HCT116 (cell line): ENCODE results near the gene UBE2J2. TPM values are rescaled to one million over a fixed set of nuclear protein-coding genes. Genes with fewer than 3 reads are reported as not detected.

ENCODE experiments used
- ATAC-seq: fragments of 200-7000 bp; cut with Tn5 transposase; 2 replicates; pipeline ENCODE4 v1.9.1; 2020; ENCODE audit warnings: mild to moderate bottlenecking, moderate library complexity
- BruUV-seq: library from RNA; stranded (reverse); fragments of 400-500 nt; replicated peaks from 2 replicates; lab custom pipeline; 2021; lab: Mats Ljungman, UMichigan
- CTCF ChIA-PET: fragments of 300-600 bp; sonication (Branson Sonifier 250); formaldehyde crosslinking; loops from one replicate; lab custom pipeline; 2021; ENCODE audit warnings: antibody characterized with exemption; lab: Charles Lee
- POLR2A ChIA-PET: fragments of 300-600, 350-600 bp; sonication (Branson Sonifier 250); formaldehyde crosslinking; loops from one replicate; lab custom pipeline; 2021; ENCODE audit warnings: antibody characterized with exemption; lab: Charles Lee
- RAD21 ChIA-PET, 2 experiments: fragments of 300-600 bp; sonication (Branson Sonifier 250); formaldehyde crosslinking; loops; one replicate each; lab custom pipeline; 2023; ENCODE audit warnings: low total read pairs in 2 of 2; ENCODE audit not compliant: uncharacterized antibody in 2 of 2, unreplicated experiment in 2 of 2, low non-redundant PET in 1 of 2; lab: Charles Lee
- DNase-seq: peaks from one replicate; pipeline ENCODE4 v3.0.0-alpha.2; 2010; ENCODE audit warnings: low read depth, low spot score
- H2AFZ ChIP-seq: fragments of 200-600 bp; shearing (Covaris generic), sonication (generic); 2 replicates; pipeline ENCODE4 v1.6.1; 2017; ENCODE audit warnings: low read depth, mixed run types, mixed read lengths, antibody characterized with exemption, low read length; ENCODE audit not compliant: poor library complexity, severe bottlenecking
- H3K27ac ChIP-seq: 2 replicates; pipeline ENCODE4 v1.5.1; 2012; ENCODE audit warnings: low read depth, low read length
- H3K27me3 ChIP-seq: fragments of 200-600 bp; sonication (generic); 2 replicates; pipeline ENCODE4 v1.6.1; 2016; ENCODE audit warnings: mixed run types, low read length, mixed read lengths; ENCODE audit not compliant: insufficient read depth
- H3K36me3 ChIP-seq, 2 experiments: fragments of 200-500 bp in 1 of 2; fragments of 200-600 bp in 1 of 2; sonication (Bioruptor generic) in 1 of 2; sonication (generic) in 1 of 2; 2 replicates each; pipeline versions ENCODE4 v1.5.1 to v1.6.1; 2014 to 2016; ENCODE audit warnings: low read length in 2 of 2, inconsistent platforms in 1 of 2, mixed read lengths in 1 of 2, mixed run types in 1 of 2; ENCODE audit not compliant: insufficient read depth in 2 of 2, control insufficient read depth in 1 of 2
- H3K4me1 ChIP-seq, 2 experiments: fragments of 200-600 bp in 1 of 2; sonication (generic) in 1 of 2; 2 replicates each; pipeline versions ENCODE4 v1.5.1 to v1.6.1; 2012 to 2017; ENCODE audit warnings: low read length in 2 of 2, inconsistent platforms in 1 of 2, mild to moderate bottlenecking in 1 of 2, mixed read lengths in 1 of 2, mixed run types in 1 of 2, moderate library complexity in 1 of 2; ENCODE audit not compliant: insufficient read depth in 2 of 2, control insufficient read depth in 1 of 2
- H3K4me2 ChIP-seq: fragments of 200-600 bp; sonication (generic); 2 replicates; pipeline ENCODE4 v1.6.1; 2017; ENCODE audit warnings: mixed run types, low read length, mixed read lengths
- H3K4me3 ChIP-seq, 2 experiments: fragments of 200-600 bp in 1 of 2; sonication (generic) in 1 of 2; replicated peaks in 1 of 2; 2 replicates each; pipeline ENCODE4 v1.5.1; 2011 to 2016; ENCODE audit warnings: low read length in 2 of 2, control low read depth in 1 of 2, low read depth in 1 of 2, mild to moderate bottlenecking in 1 of 2, mixed read lengths in 1 of 2, mixed run types in 1 of 2
- H3K79me2 ChIP-seq: fragments of 200-600 bp; sonication (generic); 2 replicates; pipeline ENCODE4 v1.6.1; 2017; ENCODE audit warnings: mild to moderate bottlenecking, mixed run types, low read length, moderate library complexity, mixed read lengths; ENCODE audit not compliant: insufficient read depth
- H3K9ac ChIP-seq: fragments of 200-600 bp; sonication (generic); 2 replicates; pipeline ENCODE4 v1.6.1; 2016; ENCODE audit warnings: low read length, mixed read lengths
- H3K9me2 ChIP-seq: fragments of 200-600 bp; sonication (generic), shearing (Covaris generic); 2 replicates; pipeline ENCODE4 v1.6.1; 2017; ENCODE audit warnings: mixed run types, mild to moderate bottlenecking, moderate library complexity; ENCODE audit not compliant: insufficient read depth
- H3K9me3 ChIP-seq, 2 experiments: fragments of 200-500 bp in 1 of 2; fragments of 200-600 bp in 1 of 2; sonication (Bioruptor generic) in 1 of 2; sonication (generic) in 1 of 2; 2 replicates each; pipeline ENCODE4 v1.6.1; 2014 to 2017; ENCODE audit warnings: low read length in 2 of 2, mixed read lengths in 2 of 2, inconsistent platforms in 1 of 2, low read depth in 1 of 2, mild to moderate bottlenecking in 1 of 2, mixed run types in 1 of 2, moderate library complexity in 1 of 2; ENCODE audit not compliant: control insufficient read depth in 1 of 2, insufficient read depth in 1 of 2
- H4K20me1 ChIP-seq: fragments of 200-600 bp; sonication (generic), shearing (Covaris generic); 2 replicates; pipeline ENCODE4 v1.6.1; 2017; ENCODE audit warnings: mixed run types, mild to moderate bottlenecking, moderate library complexity; ENCODE audit not compliant: insufficient read depth
- EGR1 ChIP-seq: IDR thresholded peaks from 2 replicates; pipeline ENCODE4 v1.6.1; 2012; ENCODE audit warnings: low read depth
- EZH2 ChIP-seq: fragments of 200-600 bp; sonication (generic); IDR thresholded peaks from 2 replicates; pipeline ENCODE4 v1.6.1; 2017; ENCODE audit warnings: antibody characterized with exemption, mixed run types
- JUND ChIP-seq: IDR thresholded peaks from 2 replicates; pipeline ENCODE4 v1.6.1; 2012
- POLR2A ChIP-seq: IDR thresholded peaks from 2 replicates; pipeline ENCODE4 v1.7.0; 2011; ENCODE audit warnings: borderline replicate concordance; ENCODE audit not compliant: insufficient read depth, insufficient read length; ENCODE audit errors: extremely low read depth
- POLR2AphosphoS5 ChIP-seq: IDR thresholded peaks from 2 replicates; pipeline ENCODE4 v1.6.1; 2011; ENCODE audit warnings: mild to moderate bottlenecking, low read depth, low read length, moderate library complexity
- SP1 ChIP-seq: IDR thresholded peaks from 2 replicates; pipeline ENCODE4 v1.6.1; 2012; ENCODE audit warnings: low read depth
- TCF7L2 ChIP-seq: IDR thresholded peaks from 2 replicates; pipeline ENCODE4 v1.7.0; 2011; ENCODE audit warnings: borderline replicate concordance, inconsistent platforms; ENCODE audit not compliant: insufficient read depth, insufficient read length; ENCODE audit errors: extremely low read depth
- YY1 ChIP-seq: IDR thresholded peaks from 2 replicates; pipeline ENCODE4 v1.6.1; 2011; ENCODE audit warnings: low read length, low read depth, moderate library complexity, mild to moderate bottlenecking; ENCODE audit not compliant: insufficient replicate concordance; ENCODE audit errors: extremely low read depth
- ZFX ChIP-seq: fragments of 450-650 bp; IDR thresholded peaks from 2 replicates; pipeline ENCODE4 v1.6.1; 2017
- ZNF274 ChIP-seq: fragments of 200-500 bp; sonication (Bioruptor generic); IDR thresholded peaks from 2 replicates; pipeline ENCODE4 v1.6.1; 2014; ENCODE audit warnings: mild to moderate bottlenecking, low read depth, low read length, inconsistent platforms
- intact Hi-C: fragments of 100-400 bp; cut with micrococcal nuclease; formaldehyde crosslinking; loops from 2 replicates; pipeline ENCODE4 v1.10.0; 2022
- total RNA-seq: library from RNA; stranded (reverse); gene quantifications from one replicate; pipeline ENCODE4 v1.2.1, GENCODE V29; 2021; ENCODE audit not compliant: unreplicated experiment
- TF ChIP-seq, protein P1 (sequence below): IDR thresholded peaks from 2 replicates; pipeline ENCODE4 v1.6.1; 2012; ENCODE audit warnings: low read depth

The UBE2J2 gene
- total RNA-seq, 1 experiment from 2014 or later = 67.7 TPM

DNA sequence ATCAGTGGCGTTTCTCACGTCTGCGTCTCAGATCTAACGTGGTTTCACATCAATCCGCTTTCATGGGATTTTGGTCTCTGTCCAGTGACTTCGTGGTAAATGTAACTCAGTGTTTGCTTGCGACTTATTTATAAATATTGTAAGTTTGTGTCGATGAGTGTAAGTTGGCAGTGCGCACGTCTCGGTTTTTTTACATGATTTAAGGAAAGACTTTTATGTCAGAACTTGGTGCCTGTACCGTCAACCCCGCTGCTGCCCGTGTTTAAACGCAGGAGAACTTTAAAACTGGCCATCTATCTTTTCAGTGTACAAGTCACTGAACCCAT is 40.1 kb downstream of the UBE2J2 start:
- H3K4me2 ChIP-seq = no peak overlapping the region
- no peaks in the 10 kb centered on the region for H4K20me1 ChIP-seq
- H3K9me3 ChIP-seq = no peaks in the 10 kb centered on the region
- ChIA-PET CTCF (no interaction called here), RAD21 (no interaction called here), POLR2A (no interaction called here)
- intact Hi-C loops = no loop called here
- H3K27ac ChIP-seq = no peak overlapping the region; the same call in 1 of the 2 replicates
- H3K4me1 ChIP-seq = peaks cover 11 to 37% of the 10 kb centered on the region in 2 experiments; a peak in 3 of 4 replicates
- H3K9me2 ChIP-seq = no peaks in the 10 kb centered on the region
- H3K79me2 ChIP-seq = peaks cover 51% of the 10 kb centered on the region
- peaks cover 0 to 8% of the 10 kb centered on the region in 2 experiments; a peak in 1 of 4 replicates for H3K36me3 ChIP-seq
- H3K9ac ChIP-seq = no peak overlapping the region
- H2AFZ ChIP-seq = no peak overlapping the region
- H3K27me3 ChIP-seq = no peaks in the 10 kb centered on the region
- BruUV-seq = no TSS peak
- H3K4me3 ChIP-seq = no peak overlapping the region
- TF ChIP-seq SP1 (no peak), POLR2AphosphoS5 (no peak), TCF7L2 (no peak), JUND (no peak), EGR1 (no peak), ZFX (no peak), YY1 (no peak), ZNF274 (no peak), EZH2 (no peak), POLR2A (no peak)
- TF ChIP-seq, protein P1, sequence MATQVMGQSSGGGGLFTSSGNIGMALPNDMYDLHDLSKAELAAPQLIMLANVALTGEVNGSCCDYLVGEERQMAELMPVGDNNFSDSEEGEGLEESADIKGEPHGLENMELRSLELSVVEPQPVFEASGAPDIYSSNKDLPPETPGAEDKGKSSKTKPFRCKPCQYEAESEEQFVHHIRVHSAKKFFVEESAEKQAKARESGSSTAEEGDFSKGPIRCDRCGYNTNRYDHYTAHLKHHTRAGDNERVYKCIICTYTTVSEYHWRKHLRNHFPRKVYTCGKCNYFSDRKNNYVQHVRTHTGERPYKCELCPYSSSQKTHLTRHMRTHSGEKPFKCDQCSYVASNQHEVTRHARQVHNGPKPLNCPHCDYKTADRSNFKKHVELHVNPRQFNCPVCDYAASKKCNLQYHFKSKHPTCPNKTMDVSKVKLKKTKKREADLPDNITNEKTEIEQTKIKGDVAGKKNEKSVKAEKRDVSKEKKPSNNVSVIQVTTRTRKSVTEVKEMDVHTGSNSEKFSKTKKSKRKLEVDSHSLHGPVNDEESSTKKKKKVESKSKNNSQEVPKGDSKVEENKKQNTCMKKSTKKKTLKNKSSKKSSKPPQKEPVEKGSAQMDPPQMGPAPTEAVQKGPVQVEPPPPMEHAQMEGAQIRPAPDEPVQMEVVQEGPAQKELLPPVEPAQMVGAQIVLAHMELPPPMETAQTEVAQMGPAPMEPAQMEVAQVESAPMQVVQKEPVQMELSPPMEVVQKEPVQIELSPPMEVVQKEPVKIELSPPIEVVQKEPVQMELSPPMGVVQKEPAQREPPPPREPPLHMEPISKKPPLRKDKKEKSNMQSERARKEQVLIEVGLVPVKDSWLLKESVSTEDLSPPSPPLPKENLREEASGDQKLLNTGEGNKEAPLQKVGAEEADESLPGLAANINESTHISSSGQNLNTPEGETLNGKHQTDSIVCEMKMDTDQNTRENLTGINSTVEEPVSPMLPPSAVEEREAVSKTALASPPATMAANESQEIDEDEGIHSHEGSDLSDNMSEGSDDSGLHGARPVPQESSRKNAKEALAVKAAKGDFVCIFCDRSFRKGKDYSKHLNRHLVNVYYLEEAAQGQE = no peak
- TF ChIP-seq, all 23 proteins: peak for 0
- ATAC-seq (no peak), DNase-seq (no peak)
